HAP-1 (cell line): ENCODE data around the gene NTRK3.

Experiments used
- DNase-seq, 2 experiments: peaks; one replicate each; pipeline ENCODE4 v3.0.0-alpha.2; 2016 to 2020; ENCODE audit warnings: low spot score in 2 of 2
- H3K27me3 ChIP-seq: fragments of 250-450 bp; sonication (Bioruptor Pico); 2 replicates; pipeline ENCODE4 v1.5.1; 2020; ENCODE audit warnings: low read depth, mild to moderate bottlenecking, moderate library complexity
- H3K36me3 ChIP-seq: fragments of 250-450 bp; sonication (Bioruptor Pico); replicated peaks from 2 replicates; pipeline ENCODE4 v1.5.1; 2020; ENCODE audit warnings: mild to moderate bottlenecking
- H3K4me1 ChIP-seq: fragments of 250-450 bp; sonication (Bioruptor Pico); 2 replicates; pipeline ENCODE4 v1.5.1; 2020; ENCODE audit warnings: mild to moderate bottlenecking
- H3K4me3 ChIP-seq: fragments of 250-450 bp; sonication (Bioruptor Pico); 2 replicates; pipeline ENCODE4 v1.5.1; 2020; ENCODE audit warnings: mild to moderate bottlenecking, moderate library complexity
- H3K9me3 ChIP-seq: fragments of 250-450 bp; sonication (Bioruptor Pico); 2 replicates; pipeline ENCODE4 v1.5.1; 2020; ENCODE audit warnings: mild to moderate bottlenecking, moderate library complexity
- in situ Hi-C: fragments of 300-500 bp; cut with MboI; formaldehyde crosslinking; loops from 3 replicates; pipeline ENCODE4 v1.14.3; 2020; ENCODE audit warnings: low sequenced_read_pairs, inconsistent platforms, mixed read lengths

Gene NTRK3

DNA sequence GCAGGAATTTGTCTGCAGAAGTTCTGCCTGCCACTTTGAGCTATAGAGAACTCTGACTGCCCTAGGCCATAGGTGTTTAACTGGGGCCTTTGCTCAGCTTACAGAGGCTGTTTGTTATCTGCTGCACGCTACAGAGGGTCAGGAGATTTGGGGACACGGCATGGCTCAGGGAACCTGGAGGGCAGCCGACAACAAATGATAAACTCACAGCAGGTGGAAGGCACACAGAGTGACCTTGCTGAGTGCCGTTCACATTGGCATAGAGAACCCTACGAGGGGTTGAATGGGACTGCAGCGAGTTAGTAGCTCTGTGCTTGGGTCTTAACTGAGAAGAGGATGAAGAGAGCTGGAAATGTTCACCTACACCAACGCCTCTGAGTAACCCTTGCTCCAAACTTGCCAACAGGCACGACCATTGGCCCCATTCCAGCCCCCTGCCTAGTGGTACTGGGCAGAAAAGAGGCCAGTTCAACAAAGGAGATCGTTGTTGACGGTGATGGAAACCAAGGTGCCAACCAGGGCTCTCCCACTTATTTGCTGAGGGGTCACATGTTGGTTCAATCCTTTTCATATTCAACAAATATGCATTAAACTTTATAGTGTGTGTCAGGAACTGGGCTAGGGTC, 301.1 kb downstream of the NTRK3 start:
- Histone ChIP-seq H3K36me3 (no peaks in the 10 kb centered on the region), H3K9me3 (peaks cover 28% of the 10 kb centered on the region), H3K4me1 (no peaks in the 10 kb centered on the region), H3K27me3 (no peaks in the 10 kb centered on the region), H3K4me3 (no peak overlapping the region)
- in situ Hi-C loops, result no loop called here
- DNase-seq, result no peak

DNA sequence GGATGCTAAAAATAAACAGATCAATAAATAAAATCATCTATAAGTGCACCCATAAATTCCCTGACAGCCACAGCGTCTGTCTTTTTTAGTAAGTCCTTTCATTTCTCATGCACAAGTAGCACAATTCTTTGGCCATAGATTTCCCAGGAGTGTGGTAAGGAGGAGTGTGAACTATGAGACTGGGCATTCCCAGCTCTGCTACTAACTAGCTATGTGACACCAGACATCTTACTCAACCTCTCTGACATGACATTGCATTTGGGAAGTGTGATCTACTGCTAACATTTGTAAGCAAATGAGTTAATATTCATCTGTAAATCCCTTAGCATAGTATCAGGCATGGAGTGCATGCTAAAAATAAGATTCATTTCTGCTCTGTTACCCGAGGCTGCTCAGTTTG, 301.7 kb downstream of the NTRK3 start:
- no peak for DNase-seq
- Histone ChIP-seq H3K4me3 (no peak overlapping the region), H3K4me1 (no peaks in the 10 kb centered on the region), H3K9me3 (peaks cover 28% of the 10 kb centered on the region), H3K36me3 (no peaks in the 10 kb centered on the region), H3K27me3 (no peaks in the 10 kb centered on the region)
- in situ Hi-C loops, result no loop called here

DNA sequence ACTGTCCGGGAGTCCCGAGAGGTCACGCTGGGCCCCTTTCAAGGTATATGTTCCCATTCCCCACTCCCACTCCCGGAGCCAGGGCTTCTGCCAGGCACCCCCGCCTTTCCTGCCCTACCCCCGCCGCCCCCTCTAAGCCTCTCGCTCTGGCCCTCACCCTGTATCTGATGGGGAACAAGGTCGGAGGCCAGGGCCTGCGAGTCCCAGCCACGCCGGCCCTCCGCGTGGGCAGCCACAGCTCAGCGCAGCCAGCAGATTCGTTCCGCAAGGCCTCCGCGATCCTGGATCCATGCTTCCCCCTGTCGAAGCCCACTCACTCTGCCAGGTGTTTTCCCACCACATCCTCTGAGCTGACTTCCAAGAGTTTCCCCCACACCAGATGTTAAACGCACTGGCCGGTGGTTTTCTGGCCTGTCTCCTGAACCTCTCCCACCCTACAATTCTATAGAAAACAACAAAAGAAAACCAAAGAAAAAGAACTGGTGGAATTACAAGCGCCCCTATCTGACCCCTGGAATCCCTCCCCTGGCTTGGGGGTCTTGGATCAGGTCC, 303.7 kb downstream of the NTRK3 start:
- peaks cover 34% of the 10 kb centered on the region for H3K9me3 ChIP-seq
- no peaks in the 10 kb centered on the region for H3K27me3 ChIP-seq
- no peaks in the 10 kb centered on the region for H3K36me3 ChIP-seq
- no peak overlapping the region for H3K4me3 ChIP-seq
- no peak for DNase-seq
- H3K4me1 ChIP-seq, result no peaks in the 10 kb centered on the region
- in situ Hi-C loops, result no loop called here

DNA sequence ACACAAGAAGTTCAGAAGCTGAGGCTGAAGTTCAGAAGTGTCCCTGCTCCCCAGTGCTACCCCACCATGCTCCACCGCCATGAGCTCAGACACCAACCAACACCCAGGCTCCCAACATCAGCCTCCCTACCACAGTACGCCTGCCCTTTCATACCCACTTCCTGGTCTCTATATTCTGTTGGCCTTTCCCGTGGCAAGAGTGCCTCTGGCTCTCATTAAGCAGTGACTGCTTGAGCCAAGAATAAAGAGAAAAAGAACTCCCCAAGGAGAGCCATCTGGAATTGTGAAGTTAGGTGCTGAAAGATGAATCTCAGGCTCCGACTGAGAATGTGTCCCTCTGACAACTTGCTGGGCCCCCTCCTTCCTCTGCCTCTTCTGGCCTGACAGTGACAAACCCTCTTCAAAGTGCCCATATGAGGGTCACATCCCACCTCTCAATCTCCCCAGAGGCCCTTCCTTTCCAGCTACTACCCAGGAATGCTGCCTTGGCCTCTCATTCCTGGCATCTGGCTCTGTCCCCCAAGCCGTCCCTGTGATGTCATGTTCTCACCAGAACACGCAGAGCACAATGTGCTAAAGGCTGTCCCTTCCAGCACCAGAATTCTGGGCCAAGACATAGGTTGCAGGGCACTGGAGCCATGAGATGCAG, 306.8 kb downstream of the NTRK3 start:
- in situ Hi-C loops, result no loop called here
- Histone ChIP-seq H3K9me3 (peaks cover 27% of the 10 kb centered on the region), H3K4me1 (no peaks in the 10 kb centered on the region), H3K4me3 (no peak overlapping the region), H3K36me3 (no peaks in the 10 kb centered on the region), H3K27me3 (no peaks in the 10 kb centered on the region)
- no peak for DNase-seq

DNA sequence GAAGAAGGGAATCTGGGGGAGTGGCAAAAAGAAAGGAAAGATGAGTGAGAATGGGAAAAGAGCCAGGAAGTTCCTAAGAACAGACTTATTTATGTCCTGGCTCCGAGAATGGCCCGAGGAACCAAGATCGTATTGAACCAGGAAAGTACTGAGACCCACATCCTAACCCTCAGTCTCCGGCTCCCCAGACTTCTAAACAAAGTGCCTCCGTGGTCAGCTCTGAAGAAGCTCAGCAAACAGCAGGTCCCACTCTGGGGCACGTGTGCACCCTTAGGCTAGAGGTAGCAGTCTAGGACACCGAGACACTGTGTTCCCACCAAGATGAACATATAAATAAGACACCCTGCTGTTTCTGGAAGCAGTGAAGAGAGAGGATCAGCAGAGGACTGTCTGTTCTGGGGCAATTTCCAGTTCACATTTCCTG, 307.4 kb downstream of the NTRK3 start:
- no peaks in the 10 kb centered on the region for H3K36me3 ChIP-seq
- in situ Hi-C loops, result no loop called here
- no peaks in the 10 kb centered on the region for H3K27me3 ChIP-seq
- no peak overlapping the region for H3K4me3 ChIP-seq
- H3K9me3 ChIP-seq, result peaks cover 30% of the 10 kb centered on the region
- H3K4me1 ChIP-seq, result no peaks in the 10 kb centered on the region
- DNase-seq, result no peak

DNA sequence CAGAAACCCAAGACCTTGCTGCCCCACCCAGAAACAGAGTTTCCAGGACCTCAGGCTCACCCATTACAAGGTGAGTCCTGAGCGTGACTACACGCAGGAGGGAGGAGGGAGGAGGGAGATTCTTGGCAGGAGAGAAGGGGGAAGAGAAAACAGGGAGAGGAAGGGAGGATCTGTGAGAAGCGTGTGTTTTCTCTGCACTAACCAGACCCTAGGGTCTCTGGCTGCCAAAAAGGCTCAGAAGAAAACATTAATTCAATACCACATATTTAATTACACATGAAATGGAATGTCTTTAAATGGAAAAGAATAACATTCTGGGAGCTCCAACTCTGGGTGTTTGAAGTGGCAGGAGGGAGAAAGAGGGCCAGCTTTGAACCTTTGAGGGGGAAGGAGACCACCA, 309.0 kb downstream of the NTRK3 start:
- no peaks in the 10 kb centered on the region for H3K4me1 ChIP-seq
- no peaks in the 10 kb centered on the region for H3K36me3 ChIP-seq
- H3K27me3 ChIP-seq, result no peaks in the 10 kb centered on the region
- no peak for DNase-seq
- in situ Hi-C loops, result no loop called here
- H3K9me3 ChIP-seq, result peaks cover 25% of the 10 kb centered on the region
- H3K4me3 ChIP-seq, result no peak overlapping the region

DNA sequence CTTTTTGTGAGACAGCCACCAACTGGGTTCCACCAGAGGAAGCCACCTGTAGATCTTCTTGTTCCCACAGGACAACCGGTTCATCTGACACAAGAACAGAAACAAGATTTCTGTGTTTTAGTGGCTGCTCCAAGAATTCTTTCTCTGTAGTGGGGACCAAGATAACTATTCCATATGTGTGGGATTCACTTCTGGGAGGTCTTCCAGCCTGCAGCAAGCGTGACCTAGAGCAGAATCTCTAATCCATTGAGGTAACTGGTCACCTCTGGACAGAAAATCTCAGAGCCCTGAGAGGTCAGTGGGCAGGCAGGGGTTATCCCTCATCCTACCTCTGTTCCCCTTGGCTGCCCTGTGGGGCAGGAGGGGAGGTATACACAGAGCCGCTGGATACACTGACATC, 311.3 kb downstream of the NTRK3 start:
- peaks cover 24% of the 10 kb centered on the region for H3K9me3 ChIP-seq
- DNase-seq, result no peak
- H3K4me3 ChIP-seq, result no peak overlapping the region
- H3K36me3 ChIP-seq, result no peaks in the 10 kb centered on the region
- no peaks in the 10 kb centered on the region for H3K4me1 ChIP-seq
- H3K27me3 ChIP-seq, result no peaks in the 10 kb centered on the region
- in situ Hi-C loops, result no loop called here

DNA sequence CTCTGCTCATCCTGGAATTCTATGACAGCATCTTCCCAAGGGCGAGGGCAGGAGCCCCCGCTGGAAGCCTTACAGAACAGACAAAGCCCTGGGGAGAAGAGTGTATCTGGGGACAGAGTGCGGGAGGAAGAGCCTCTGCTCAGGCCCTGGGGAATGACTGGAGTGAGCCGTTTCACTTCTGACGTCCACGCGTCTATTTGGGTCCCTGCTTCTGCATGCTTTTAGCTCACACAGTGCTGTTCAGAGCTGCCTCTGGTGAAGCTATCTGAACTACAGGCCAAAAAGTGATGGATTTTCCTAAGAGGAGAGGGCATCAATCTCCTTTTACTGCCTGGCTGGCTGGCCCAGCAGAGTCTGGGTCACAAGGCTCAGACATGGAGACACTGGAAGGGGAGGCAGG, 311.8 kb downstream of the NTRK3 start:
- Histone ChIP-seq H3K36me3 (no peaks in the 10 kb centered on the region), H3K27me3 (no peaks in the 10 kb centered on the region), H3K4me1 (no peaks in the 10 kb centered on the region), H3K4me3 (no peak overlapping the region), H3K9me3 (peaks cover 24% of the 10 kb centered on the region)
- DNase-seq, result no peak
- in situ Hi-C loops, result no loop called here

DNA sequence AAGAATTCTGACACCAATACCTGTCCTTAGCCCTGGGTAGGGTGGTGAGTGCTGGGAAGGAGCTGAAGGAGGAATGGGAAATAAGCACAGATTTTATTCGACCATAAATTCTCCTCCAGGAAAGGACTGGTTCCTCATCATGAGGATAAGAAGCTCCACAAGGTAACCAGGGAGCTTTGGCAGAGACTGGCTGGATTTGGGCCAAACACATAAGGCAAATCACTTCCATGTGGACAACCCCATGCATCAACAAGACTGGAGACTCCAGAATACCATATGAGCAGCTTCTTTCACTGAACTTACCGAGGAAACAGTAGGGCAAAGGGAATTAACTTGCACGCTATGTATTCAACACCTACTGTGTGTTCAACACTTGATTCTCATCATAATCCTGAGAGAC, 312.5 kb downstream of the NTRK3 start:
- H3K4me1 ChIP-seq, result no peaks in the 10 kb centered on the region
- in situ Hi-C loops, result no loop called here
- no peak for DNase-seq
- H3K36me3 ChIP-seq, result no peaks in the 10 kb centered on the region
- no peaks in the 10 kb centered on the region for H3K27me3 ChIP-seq
- H3K9me3 ChIP-seq, result peaks cover 24% of the 10 kb centered on the region
- no peak overlapping the region for H3K4me3 ChIP-seq

DNA sequence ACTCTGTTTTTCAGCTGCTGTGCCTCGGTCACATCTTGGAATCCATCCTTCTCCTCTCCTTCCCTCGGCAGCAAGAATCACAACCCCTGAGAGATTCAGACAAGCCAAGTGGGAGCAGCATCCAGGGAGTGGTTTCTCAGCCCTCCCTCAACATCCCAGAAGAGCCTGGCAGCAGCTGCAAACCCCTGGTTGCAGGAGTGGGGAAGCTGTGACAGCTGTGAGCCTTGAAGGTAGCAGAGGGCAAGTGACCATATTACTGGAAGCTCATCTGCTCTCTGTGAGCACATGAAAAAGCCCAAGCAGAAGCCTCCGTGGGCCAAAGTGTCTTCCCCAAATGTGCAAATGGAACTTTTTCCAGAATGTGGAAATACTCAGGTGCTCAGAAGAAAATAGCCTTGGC, 312.9 kb downstream of the NTRK3 start:
- DNase-seq, result no peak
- in situ Hi-C loops, result no loop called here
- H3K4me3 ChIP-seq, result no peak overlapping the region
- no peaks in the 10 kb centered on the region for H3K4me1 ChIP-seq
- no peaks in the 10 kb centered on the region for H3K27me3 ChIP-seq
- peaks cover 22% of the 10 kb centered on the region for H3K9me3 ChIP-seq
- no peaks in the 10 kb centered on the region for H3K36me3 ChIP-seq

DNA sequence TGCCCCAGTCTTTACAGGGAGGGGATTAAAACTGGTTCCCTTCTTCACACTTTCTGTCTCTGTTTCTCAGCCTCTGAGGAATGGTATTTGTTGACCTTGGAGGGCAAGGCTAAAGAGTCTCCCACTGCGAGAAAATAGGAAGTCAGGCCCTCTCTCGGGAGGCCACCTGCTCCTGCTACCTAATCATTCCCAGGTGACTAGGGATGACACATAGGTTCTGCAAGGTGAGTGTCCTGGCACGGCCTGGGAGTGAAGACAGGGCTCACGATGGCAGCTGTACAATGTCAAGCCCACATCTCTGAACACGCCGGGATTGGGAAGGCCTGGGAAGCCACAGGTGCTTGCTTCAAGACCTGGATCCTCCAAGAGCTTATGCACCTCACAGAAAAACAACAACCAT, 314.2 kb downstream of the NTRK3 start:
- no peak for DNase-seq
- no peaks in the 10 kb centered on the region for H3K27me3 ChIP-seq
- H3K36me3 ChIP-seq, result no peaks in the 10 kb centered on the region
- no peaks in the 10 kb centered on the region for H3K4me1 ChIP-seq
- in situ Hi-C loops, result no loop called here
- no peak overlapping the region for H3K4me3 ChIP-seq
- peaks cover 12% of the 10 kb centered on the region for H3K9me3 ChIP-seq

DNA sequence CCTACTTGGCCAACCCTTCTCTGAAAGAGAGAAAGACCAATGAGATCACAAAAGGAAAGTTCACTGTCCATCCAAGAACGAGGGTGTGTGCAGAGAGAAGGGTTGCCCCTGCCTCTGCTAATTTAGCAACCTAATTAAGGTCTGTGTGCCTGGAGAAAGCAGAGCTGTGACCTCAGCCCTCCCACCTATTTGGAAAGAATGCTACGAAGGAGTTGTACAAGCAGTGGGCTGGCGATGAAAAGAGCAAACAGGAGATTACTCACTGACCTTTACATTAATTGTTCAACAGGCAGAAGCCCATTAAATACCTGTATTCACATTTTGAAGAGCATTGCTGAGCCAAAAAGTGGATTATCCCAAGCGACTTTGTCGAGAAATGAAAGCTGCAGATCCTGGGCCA, 314.9 kb downstream of the NTRK3 start:
- in situ Hi-C loops, result no loop called here
- no peaks in the 10 kb centered on the region for H3K27me3 ChIP-seq
- no peaks in the 10 kb centered on the region for H3K36me3 ChIP-seq
- no peaks in the 10 kb centered on the region for H3K4me1 ChIP-seq
- H3K9me3 ChIP-seq, result peaks cover 9% of the 10 kb centered on the region
- no peak overlapping the region for H3K4me3 ChIP-seq
- DNase-seq, result no peak

DNA sequence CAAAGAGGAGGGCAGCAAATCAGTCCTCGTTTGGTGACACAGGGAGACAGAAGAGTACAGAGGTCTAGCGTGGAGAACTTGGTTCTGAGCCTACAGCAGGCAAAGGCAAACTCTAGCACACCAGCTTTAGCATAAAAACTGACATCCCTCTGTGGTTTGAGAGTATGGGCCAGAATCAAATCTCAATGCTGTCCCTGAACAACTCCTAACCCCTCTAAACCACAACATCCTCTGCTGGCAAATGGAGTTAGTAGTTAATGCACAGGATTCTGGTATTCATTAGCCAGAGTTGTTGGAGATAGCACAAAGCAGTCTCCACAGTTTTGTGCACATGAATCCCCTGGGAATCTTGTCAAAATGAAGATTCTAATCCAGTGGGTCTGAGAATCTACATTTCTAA, 315.8 kb downstream of the NTRK3 start:
- no peak overlapping the region for H3K4me3 ChIP-seq
- H3K36me3 ChIP-seq, result no peaks in the 10 kb centered on the region
- in situ Hi-C loops, result no loop called here
- no peak for DNase-seq
- H3K27me3 ChIP-seq, result no peaks in the 10 kb centered on the region
- H3K4me1 ChIP-seq, result no peaks in the 10 kb centered on the region
- H3K9me3 ChIP-seq, result peaks cover 7% of the 10 kb centered on the region

DNA sequence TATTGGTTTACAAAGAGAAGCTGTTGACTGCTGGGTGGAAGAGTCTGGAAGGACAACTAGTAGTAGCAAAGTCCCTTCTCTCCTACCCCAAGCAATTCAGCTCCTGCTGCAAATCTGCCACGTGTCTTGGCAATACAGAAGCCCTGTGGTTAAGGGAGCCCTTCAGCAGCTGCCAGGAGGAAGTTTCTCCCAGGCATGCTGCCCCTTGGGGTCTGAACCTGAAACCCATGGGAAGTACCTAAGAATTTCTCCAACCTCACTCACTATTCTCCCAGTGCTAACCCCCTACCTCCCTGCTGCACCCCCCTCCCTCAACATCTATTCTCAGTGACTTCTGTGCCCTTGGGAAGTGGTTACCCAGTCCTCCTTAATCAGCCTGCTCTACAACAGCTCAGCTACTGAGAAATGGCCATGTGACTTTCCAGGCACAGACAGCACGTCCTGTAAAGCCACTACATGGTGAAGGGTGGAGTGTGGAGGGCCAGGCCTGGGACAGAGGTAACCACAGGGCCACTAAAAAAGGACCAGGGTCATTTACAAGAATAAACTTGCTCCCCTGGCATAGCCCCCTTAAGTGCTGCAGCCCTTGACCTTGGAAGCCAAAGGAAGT, 316.6 kb downstream of the NTRK3 start:
- in situ Hi-C loops, result no loop called here
- no peaks in the 10 kb centered on the region for H3K36me3 ChIP-seq
- H3K4me3 ChIP-seq, result no peak overlapping the region
- H3K4me1 ChIP-seq, result no peaks in the 10 kb centered on the region
- H3K27me3 ChIP-seq, result no peaks in the 10 kb centered on the region
- peaks cover 7% of the 10 kb centered on the region for H3K9me3 ChIP-seq
- DNase-seq, result no peak
